ENCODE measurements around the gene STK32C. TPM values are rescaled to one million over a fixed set of nuclear protein-coding genes. Genes with fewer than 3 reads are reported as not detected.

The STK32C gene
- total RNA-seq, 6 donors from 2014 or later, result 4.8 to 18.3 (median 15.6) TPM

- no peak overlapping the region for H3K4me3 ChIP-seq
- DNase-seq (peak in 1 of 2 donors; percentile 8), ATAC-seq (ENCODE audit: low FRiP score in 2 of 2) (no peak)
- H3K4me1 ChIP-seq, result no peaks in the 10 kb centered on the region
- no peaks in the 10 kb centered on the region for H3K27me3 ChIP-seq
- no peak for TF ChIP-seq POLR2A (IDR thresholded peaks at IDR 0.05)
- TF ChIP-seq POLR2AphosphoS5 (IDR thresholded peaks at IDR 0.05), result no peak
- no peaks in the 10 kb centered on the region for H3K9me3 ChIP-seq
- no peak overlapping the region for H3K27ac ChIP-seq
- H3K36me3 ChIP-seq, result peaks cover 0 to 41% (median 13%) of the 10 kb centered on the region in 4 donors
- WGBS, 2 donors, result 94 to 95% methylated on average over 7 of the region's 7 CpGs
Measured at GRCh38 chr10:132345345-132345744, 37.6 kb upstream of the STK32C start.

- no peak for DNase-seq
- peaks cover 0 to 35% (median 11%) of the 10 kb centered on the region in 4 donors for H3K36me3 ChIP-seq
- H3K27me3 ChIP-seq, result no peaks in the 10 kb centered on the region
- no peak for TF ChIP-seq POLR2AphosphoS5 (IDR thresholded peaks at IDR 0.05)
- TF ChIP-seq, protein P1, sequence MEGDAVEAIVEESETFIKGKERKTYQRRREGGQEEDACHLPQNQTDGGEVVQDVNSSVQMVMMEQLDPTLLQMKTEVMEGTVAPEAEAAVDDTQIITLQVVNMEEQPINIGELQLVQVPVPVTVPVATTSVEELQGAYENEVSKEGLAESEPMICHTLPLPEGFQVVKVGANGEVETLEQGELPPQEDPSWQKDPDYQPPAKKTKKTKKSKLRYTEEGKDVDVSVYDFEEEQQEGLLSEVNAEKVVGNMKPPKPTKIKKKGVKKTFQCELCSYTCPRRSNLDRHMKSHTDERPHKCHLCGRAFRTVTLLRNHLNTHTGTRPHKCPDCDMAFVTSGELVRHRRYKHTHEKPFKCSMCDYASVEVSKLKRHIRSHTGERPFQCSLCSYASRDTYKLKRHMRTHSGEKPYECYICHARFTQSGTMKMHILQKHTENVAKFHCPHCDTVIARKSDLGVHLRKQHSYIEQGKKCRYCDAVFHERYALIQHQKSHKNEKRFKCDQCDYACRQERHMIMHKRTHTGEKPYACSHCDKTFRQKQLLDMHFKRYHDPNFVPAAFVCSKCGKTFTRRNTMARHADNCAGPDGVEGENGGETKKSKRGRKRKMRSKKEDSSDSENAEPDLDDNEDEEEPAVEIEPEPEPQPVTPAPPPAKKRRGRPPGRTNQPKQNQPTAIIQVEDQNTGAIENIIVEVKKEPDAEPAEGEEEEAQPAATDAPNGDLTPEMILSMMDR (IDR thresholded peaks at IDR 0.05), result no peak
- TF ChIP-seq POLR2A (IDR thresholded peaks at IDR 0.05), result no peak
- TF ChIP-seq EP300 (IDR thresholded peaks at IDR 0.05), result no peak
- no peaks in the 10 kb centered on the region for H3K9me3 ChIP-seq
- WGBS, 2 donors, result 89 to 90% methylated on average over 6 of the region's 6 CpGs
- ATAC-seq (ENCODE audit: low FRiP score in 2 of 2), result no peak
- H3K27ac ChIP-seq, result no peak overlapping the region
- no peak overlapping the region for H3K4me3 ChIP-seq
- no peaks in the 10 kb centered on the region for H3K4me1 ChIP-seq
Measured at GRCh38 chr10:132344386-132344785, 36.6 kb upstream of the STK32C start.

GRCh38 chr10:132342553-132342952, 34.8 kb upstream of the STK32C start:
- WGBS, 2 donors, result 97 to 99% methylated on average over 7 of the region's 7 CpGs
- Histone ChIP-seq H3K4me1 (peaks cover 2 to 14% (median 3%) of the 10 kb centered on the region in 4 donors), H3K27me3 (no peaks in the 10 kb centered on the region), H3K4me3 (no peak overlapping the region), H3K27ac (no peak overlapping the region), H3K9me3 (no peaks in the 10 kb centered on the region), H3K36me3 (peaks cover 0 to 20% (median 7%) of the 10 kb centered on the region in 4 donors)
- ATAC-seq (ENCODE audit: low FRiP score in 2 of 2) (no peak), DNase-seq (no peak)
- TF ChIP-seq, protein P1 (IDR thresholded peaks at IDR 0.05), result no peak
- TF ChIP-seq POLR2A (IDR thresholded peaks at IDR 0.05) (no peak), EP300 (IDR thresholded peaks at IDR 0.05) (no peak), POLR2AphosphoS5 (IDR thresholded peaks at IDR 0.05) (no peak)

DNA sequence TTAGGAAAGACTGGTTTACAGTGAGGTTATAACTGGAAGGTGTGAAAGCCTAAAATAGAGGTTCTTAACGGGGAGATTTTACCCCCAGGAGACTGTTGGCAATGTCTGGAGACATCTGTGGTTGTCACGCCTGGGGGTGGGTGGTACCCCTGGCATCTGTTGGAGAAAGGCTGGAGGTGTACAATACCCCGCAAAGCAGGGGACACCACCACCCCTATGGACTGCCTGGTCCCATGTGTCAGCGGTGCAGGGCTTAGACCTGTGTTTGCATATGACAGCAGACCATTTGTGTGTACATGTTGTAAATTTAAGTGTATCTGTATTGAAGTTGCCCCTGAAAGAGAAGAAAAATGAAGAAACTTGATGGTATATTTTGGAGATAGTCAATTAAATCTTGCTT, 34.0 kb upstream of the STK32C start:
- Histone ChIP-seq H3K27me3 (no peaks in the 10 kb centered on the region), H3K4me3 (no peak overlapping the region), H3K27ac (no peak overlapping the region), H3K36me3 (peaks cover 0 to 20% (median 7%) of the 10 kb centered on the region in 4 donors), H3K9me3 (no peaks in the 10 kb centered on the region), H3K4me1 (peaks cover 2 to 18% (median 6%) of the 10 kb centered on the region in 4 donors)
- 94 to 98% methylated on average over 4 of the region's 4 CpGs for WGBS, 2 donors
- ATAC-seq (ENCODE audit: low FRiP score in 2 of 2), result no peak
- DNase-seq, result no peak
- TF ChIP-seq POLR2AphosphoS5 (IDR thresholded peaks at IDR 0.05), result no peak
- TF ChIP-seq, protein P1 (IDR thresholded peaks at IDR 0.05), result no peak
- TF ChIP-seq POLR2A (IDR thresholded peaks at IDR 0.05), result no peak
- no peak for TF ChIP-seq EP300 (IDR thresholded peaks at IDR 0.05)

DNA sequence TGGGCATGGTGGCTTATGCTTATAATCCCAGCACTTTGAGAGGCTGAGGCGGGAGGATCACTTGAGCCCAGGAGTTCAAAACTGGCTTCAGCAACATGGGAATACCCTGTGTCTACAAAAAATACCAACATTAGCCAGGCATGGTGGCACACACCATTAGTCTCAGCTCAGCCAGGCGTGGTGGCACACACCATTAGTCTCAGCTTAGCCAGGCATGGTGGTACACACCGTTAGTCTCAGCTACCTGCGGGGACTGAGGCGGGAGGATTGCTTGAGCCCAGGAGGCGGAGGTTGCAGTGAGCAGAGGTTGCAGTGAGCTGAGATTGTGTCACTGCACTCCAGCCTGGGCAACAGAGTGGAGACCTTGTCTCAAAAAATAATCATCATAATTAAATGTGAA, 33.3 kb upstream of the STK32C start:
- H3K36me3 ChIP-seq, result peaks cover 0 to 20% (median 7%) of the 10 kb centered on the region in 4 donors
- H3K4me3 ChIP-seq, result no peak overlapping the region
- H3K4me1 ChIP-seq, result peaks cover 8 to 25% (median 12%) of the 10 kb centered on the region in 4 donors
- no peak overlapping the region for H3K27ac ChIP-seq
- no peak for ATAC-seq (ENCODE audit: low FRiP score in 2 of 2)
- TF ChIP-seq POLR2A (IDR thresholded peaks at IDR 0.05), result no peak
- TF ChIP-seq, protein P1 (IDR thresholded peaks at IDR 0.05), result no peak
- TF ChIP-seq EP300 (IDR thresholded peaks at IDR 0.05), result no peak
- TF ChIP-seq POLR2AphosphoS5 (IDR thresholded peaks at IDR 0.05), result no peak
- 96 to 98% methylated on average over 6 of the region's 6 CpGs for WGBS, 2 donors
- H3K9me3 ChIP-seq, result no peaks in the 10 kb centered on the region
- H3K27me3 ChIP-seq, result no peaks in the 10 kb centered on the region
- DNase-seq, result no peak

All from upper lobe of left lung (tissue), 6 donors.